ENCODE data around the gene DROSHA.

DNA sequence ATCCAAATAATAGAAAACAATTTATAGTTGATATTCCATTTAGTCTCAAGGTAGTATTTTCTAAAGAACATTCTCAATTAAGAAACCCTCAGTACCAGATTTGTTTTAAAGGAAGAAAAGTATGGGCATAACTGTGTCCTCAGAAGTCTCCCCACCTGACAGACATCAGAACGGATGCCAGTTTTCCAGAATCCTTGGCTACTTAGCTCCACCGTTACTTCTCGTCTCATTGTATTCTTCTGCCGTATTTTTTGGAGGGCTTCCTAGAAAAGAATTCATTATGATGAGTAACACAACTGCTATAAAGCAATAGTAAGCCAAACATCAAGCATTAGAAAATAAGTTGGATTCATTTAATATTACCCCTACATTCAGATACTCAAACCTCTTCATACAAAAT is 67.8 kb downstream of the DROSHA start:
- no peak for TF ChIP-seq POLR2AphosphoS5 (IDR thresholded peaks at IDR 0.05; ENCODE audit: low read depth, low read length)
- TF ChIP-seq POLR2A (IDR thresholded peaks at IDR 0.05; ENCODE audit: low read depth, low read length) = no peak
- TF ChIP-seq TAF1 (IDR thresholded peaks at IDR 0.05; ENCODE audit: low read depth, low read length) = no peak
- no peak for TF ChIP-seq SPI1 (IDR thresholded peaks at IDR 0.05; ENCODE audit: low read depth, low read length)
- no peak for TF ChIP-seq PAX5 (IDR thresholded peaks at IDR 0.05; ENCODE audit: insufficient read depth, low read length, severe bottlenecking)

Measured in GM12891 (cell line).